ENCODE measurements around the gene NCK1. TPM values are rescaled to one million over a fixed set of nuclear protein-coding genes. Genes with fewer than 3 reads are reported as not detected.

The NCK1 gene
- total and polyA plus RNA-seq, 10 of the 15 experiments (the other 5 are each of a cell fraction or from before 2014, with no cell fraction given) = 15.6 to 33.4 (median 25.0) TPM

DNA sequence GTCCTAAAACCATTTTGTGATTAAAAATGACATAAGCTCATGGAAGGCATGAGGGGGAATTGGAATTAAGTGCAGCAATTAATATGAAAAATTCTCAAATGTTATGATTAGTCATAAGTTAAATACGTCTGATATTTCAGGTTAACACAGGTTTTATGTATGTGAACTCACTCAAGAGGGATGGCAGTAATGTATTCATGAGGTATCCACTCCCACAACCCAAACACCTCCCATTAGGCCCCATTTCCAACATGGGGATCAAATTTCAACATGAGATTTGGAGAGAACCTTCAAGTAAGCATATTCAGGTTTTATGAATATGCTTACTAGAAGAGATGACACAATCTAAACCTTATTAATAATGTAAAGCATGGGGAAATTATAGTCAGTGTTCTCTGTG, 54.2 kb downstream of the NCK1 start:
- peaks cover 49% of the 10 kb centered on the region for H3K79me2 ChIP-seq (ENCODE audit: control insufficient read depth, insufficient read depth, low read length)
- ChIA-PET CTCF (no interaction called here), SMC1A (ENCODE audit: uncharacterized antibody, unreplicated experiment) (interaction anchor here (0.8 kb wide), 1 partner anchor 167 kb away, joined by 3 read pairs; no protein-coding TSS in a partner anchor), POLR2A (interaction anchor here (0.7 kb wide), 1 partner anchor 57 kb away, joined by 3 read pairs; no protein-coding TSS in a partner anchor), RAD21 (ENCODE audit: unreplicated experiment) (interaction anchor here (2.9 kb wide), 1 partner anchor 54 kb away, joined by 9 read pairs; the partner anchor contains the start of gene NCK1)
- no peak for ATAC-seq
- H3K27ac ChIP-seq (ENCODE audit: control insufficient read depth, insufficient read depth) = no peak overlapping the region
- no peaks in the 10 kb centered on the region for H3K27me3 ChIP-seq (replicated peaks in 1 of 2; ENCODE audit: control insufficient read depth in 2 of 2, insufficient read depth in 2 of 2, low read length in 1 of 2)
- H3K9ac ChIP-seq (ENCODE audit: control insufficient read depth, insufficient read depth, low read length) = no peak overlapping the region
- TF ChIP-seq WRNIP1 (IDR thresholded peaks at IDR 0.05; ENCODE audit: borderline replicate concordance, low read depth, low read length) = no peak
- TF ChIP-seq ZNF274 (IDR thresholded peaks at IDR 0.05; ENCODE audit: insufficient read depth, insufficient read length) = no peak
- TF ChIP-seq FOS (IDR thresholded peaks at IDR 0.05; ENCODE audit: borderline replicate concordance, extremely low read depth, insufficient read length) = no peak
- no peak for TF ChIP-seq STAT1 (conservative IDR thresholded peaks at IDR 0.05)
- TF ChIP-seq BCL11A (IDR thresholded peaks at IDR 0.05; ENCODE audit: low read depth, low read length) = no peak
- TF ChIP-seq NFYA (IDR thresholded peaks at IDR 0.05; ENCODE audit: borderline replicate concordance, low read depth, low read length) = no peak
- TF ChIP-seq, protein P1, sequence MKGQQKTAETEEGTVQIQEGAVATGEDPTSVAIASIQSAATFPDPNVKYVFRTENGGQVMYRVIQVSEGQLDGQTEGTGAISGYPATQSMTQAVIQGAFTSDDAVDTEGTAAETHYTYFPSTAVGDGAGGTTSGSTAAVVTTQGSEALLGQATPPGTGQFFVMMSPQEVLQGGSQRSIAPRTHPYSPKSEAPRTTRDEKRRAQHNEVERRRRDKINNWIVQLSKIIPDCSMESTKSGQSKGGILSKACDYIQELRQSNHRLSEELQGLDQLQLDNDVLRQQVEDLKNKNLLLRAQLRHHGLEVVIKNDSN (IDR thresholded peaks at IDR 0.05; ENCODE audit: borderline replicate concordance, extremely low read length, insufficient read depth, low read depth, low read length) = no peak
- no peak for TF ChIP-seq IRF3 (IDR thresholded peaks at IDR 0.05)
- TF ChIP-seq KAT2A (conservative IDR thresholded peaks at IDR 0.05; ENCODE audit: control insufficient read depth, low read depth, low read length) = no peak
- no peak overlapping the region for H2AFZ ChIP-seq (ENCODE audit: control insufficient read depth, low read depth, low read length)
- DNase-seq (ENCODE audit: low read depth, low spot score) = no peak
- H3K4me2 ChIP-seq (ENCODE audit: control insufficient read depth, insufficient read depth) = no peak overlapping the region
- peaks cover 0 to 1% of the 10 kb centered on the region in 2 experiments; a peak in 2 of 4 replicates for H3K36me3 ChIP-seq (ENCODE audit: control insufficient read depth in 2 of 2, insufficient read depth in 2 of 2, low read length in 1 of 2)
- BruUV-seq (replicated peaks) = no TSS peak
- peaks cover 3% of the 10 kb centered on the region for H3K9me3 ChIP-seq (replicated peaks; ENCODE audit: control insufficient read depth, insufficient read depth, low read length)
- intact Hi-C loops (cut with micrococcal nuclease; ENCODE audit: unreplicated experiment) (no loop called here), in situ Hi-C loops (cut with MboI) (no loop called here)
- peaks cover 2% of the 10 kb centered on the region; the same call in 1 of the 2 replicates for H3K4me1 ChIP-seq (ENCODE audit: control insufficient read depth, insufficient read depth, low read length)
- no peak overlapping the region for H3K4me3 ChIP-seq
- no peak for FAIRE-seq
- 100% methylated on average over 1 of the region's 1 CpG for WGBS (ENCODE audit: insufficient coverage, insufficient replicate concordance, low lambda C conversion rate, missing lambda C conversion rate)
- H4K20me1 ChIP-seq (ENCODE audit: control insufficient read depth, insufficient read depth) = no peaks in the 10 kb centered on the region

Data from GM12878 (cell line).